AG20443 (cell line): ENCODE results near the gene DMPK.
"Not testable (repeated sequence)": the region's sequence is repeated elsewhere in the genome, so short reads cannot be mapped to it uniquely, and the experiment has no call there.

ENCODE experiments used
- DNase-seq: peaks from one replicate; pipeline ENCODE4 v3.0.0; 2012; ENCODE audit warnings: low spot score, mixed read lengths

The DMPK gene

DNA sequence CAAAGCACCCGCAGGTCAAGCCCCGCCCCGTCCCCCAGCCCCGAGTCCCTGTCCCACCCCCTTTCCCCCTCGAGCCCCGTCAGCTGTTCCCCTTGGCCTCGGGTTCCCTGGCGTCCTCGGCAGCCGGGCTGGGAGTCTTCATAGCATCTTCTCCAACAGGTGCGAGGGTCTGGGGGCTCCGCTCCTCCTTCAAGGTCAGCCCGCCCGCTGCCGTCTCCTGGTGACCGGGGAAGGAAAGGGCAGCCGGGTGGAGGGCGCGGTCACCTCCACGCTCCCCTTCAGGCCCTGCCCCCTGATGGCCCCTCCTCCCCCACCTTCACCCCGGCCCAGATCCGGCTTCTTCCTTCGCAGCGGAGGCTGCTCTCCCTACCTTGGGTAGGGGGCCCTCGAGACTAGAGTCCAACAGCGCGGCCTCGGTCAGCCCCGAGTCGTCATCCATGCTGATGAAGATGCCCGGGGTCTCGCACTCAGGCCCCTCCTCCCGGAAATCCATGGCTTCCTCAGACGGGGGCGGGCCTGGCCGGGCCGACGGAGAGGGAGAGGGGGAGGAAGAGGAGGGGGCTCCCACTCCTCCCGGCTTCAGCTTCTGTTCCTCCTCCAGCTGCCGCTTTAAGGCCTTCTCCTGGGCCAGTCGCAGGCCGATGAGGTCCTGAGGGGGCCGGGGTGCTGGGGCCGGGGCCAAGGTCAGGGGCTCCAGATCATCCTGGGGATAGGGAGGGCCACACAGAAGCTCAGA is 33.4 kb upstream of the DMPK start:
- DNase-seq, result no peak

DNA sequence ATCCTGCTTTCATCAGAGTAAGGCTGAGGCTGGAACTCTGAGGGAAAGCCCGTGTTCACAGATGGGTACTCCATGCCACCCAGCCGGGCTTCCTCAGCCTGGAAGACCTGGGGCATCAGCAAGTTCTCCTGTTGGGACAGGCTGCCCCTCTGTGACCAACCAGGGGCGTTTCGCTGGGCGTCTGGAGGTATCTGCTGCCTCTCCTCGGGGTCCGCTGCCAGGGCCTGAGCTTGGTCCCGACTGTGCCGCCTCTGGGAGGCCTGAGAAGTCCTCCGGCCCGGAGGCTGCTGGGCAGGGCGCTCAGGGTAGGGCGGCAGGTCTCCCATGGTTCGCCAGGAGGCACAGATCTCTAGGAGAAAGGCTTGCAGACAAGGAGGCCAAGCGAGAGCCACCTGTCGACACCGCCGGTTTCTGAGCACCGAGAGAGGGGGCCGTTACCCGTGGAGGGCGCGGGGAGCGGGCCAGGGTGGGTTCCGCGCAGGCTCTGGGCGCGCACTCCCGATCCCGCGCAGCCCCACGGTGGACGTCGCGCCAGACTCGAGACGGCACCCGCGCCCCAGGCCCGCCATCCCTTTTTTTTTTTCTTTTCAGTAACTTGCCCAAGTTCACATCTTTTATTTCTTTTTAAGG is 32.7 kb upstream of the DMPK start, which contains the start of gene RSPH6A:
Gene RSPH6A (minus strand): TSS at position 458 of the 630 bp plus-strand sequence. CDS start 132 bp downstream, at position 326.
- DNase-seq, result no peak

DNA sequence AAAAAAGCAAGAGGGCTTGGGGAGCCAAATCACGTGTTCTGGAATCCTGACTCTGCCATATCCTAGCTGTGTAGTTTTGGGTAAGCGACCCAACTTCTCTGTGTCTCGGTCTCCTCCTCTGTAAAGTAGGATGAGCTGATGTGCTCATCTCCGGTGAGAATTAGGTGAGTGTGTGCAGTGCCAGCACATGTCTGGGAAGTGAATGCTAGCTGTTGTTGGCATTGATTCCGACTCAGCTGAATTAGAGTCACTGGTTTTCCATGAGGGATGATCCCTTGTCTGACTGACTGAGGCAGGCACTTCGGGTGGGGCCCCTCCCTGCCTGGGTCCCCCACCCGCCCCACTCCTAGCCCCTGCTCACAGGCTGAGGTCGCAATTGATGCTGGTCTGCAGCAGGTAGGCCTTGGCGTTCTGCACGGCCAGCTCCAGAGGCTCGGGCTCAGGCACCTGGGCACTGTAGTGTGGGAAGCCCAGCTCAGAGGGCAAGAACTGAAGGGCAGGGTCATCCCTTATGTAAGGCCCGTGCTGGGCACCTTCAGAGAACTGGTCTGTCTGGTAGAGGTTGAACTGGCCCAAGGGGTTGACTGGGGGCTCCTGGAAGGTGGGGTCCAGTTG is 32.0 kb upstream of the DMPK start:
- DNase-seq, result peak; percentile 70

DNA sequence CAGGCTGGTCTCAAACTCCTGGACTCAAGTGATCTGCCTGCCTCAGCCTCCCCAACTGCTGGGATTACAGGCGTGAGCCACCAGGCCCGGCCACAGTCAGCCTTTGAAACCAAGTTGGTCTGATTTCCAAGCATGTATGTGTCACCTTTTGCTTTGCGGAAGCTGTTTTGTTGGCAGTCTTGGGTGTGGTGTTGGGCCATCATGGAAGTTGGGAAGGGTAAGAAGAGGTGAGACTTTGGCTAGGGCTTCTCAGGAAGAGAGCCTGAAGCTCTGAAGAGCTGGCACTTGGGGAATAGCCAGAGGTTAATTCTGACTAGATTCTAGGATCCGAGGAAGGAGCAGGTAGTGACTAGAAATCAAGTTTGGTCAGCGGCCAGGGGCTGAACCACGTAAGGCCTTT is 30.0 kb upstream of the DMPK start:
- DNase-seq, result no peak

DNA sequence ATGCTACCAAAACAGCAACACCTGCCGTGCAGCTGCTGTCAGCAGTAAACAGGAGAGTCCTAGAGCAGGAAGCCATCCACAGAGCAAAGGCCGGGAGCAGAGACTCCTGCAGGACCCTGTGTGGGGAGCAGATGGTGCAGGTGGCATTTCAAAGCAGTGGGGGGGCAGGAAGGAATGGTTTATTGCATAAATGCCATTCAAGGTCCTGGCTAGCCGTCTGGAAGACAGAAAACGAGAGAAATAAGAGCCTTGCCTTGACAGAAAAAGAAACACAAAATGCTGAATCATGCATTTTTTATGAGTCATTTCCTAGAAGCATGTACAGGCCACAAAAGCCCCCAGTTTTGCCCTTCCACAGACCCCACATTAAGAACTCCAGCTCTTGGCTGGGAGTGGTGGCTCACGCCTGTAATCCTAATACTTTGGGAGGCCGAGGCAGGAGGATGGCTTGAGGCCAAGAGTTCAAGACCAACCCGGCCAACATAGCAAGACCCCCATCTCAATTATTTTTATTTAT is 27.4 kb upstream of the DMPK start:
- no peak for DNase-seq

DNA sequence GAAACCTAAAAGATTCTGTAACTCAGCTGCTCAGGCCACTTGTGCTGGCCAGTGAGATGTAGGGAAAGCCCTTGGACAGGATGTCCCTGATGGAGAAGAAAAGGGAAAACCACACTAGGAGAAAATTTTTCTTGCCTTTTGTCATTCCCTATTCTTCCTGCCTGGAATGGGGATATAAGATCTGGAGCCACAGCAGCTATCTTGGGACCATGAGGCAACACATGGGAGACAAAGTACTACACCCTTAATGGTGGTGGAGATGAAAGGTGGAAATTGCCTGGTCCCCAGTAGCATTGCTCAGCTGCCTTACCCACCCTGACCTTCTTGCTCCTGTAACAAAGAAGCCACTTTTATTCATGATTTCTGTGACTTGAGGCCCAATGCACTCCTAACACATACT is 23.4 kb upstream of the DMPK start:
- DNase-seq, result no peak

DNA sequence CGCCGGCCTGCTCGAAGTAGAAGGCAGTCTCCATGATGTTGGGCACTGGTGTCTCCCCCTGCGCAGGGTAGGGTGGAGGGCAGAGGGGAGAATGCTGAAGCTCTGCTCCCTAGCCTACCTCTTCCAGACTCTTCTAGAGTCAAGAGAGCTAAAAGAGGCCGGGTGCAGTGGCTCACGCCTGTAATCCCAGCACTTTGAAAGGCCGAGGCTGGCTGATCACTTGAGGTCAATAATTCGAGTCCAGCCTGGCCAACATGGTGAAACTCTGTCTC is 22.6 kb upstream of the DMPK start:
- DNase-seq, result no peak

DNA sequence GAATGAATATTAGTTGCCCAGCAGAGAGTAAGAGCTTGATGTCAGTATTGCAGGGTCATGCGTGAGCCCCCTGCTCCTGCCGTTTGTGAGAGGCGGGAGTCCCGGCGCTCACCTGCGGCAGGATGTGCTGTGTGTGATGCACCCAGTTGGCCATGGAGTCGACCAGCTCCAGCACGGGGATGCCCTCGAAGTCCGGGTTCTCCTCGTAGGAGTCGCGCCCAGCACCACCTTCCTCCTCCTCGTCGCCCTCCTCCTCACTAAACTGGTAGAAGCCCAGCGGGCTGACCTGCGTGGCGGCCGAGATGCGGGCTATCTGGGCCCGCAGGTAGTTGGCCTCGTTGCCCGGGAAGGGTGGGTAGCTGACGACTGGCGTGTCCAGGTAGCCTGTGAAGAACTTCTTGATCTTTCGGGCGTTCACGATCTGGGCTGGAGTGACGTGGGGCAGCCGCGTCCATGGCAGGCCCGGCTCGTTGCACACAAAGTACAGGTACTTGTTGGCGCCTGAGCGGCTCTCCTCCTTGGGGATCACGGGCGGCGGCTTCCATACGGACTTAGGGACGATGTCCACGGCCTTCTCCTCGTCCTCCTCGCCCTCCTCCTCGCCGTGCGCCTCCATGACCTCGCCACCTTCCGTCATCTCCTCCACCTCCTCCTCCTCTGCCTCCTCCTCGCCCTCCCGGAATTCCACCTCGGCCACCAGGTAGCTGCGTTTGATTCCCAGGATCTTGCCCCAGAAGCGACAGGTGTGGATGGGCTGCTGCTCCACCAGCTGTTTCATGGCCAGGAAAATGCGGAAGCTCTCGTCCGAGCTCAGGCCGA is 22.1 kb upstream of the DMPK start:
- DNase-seq, result no peak

DNA sequence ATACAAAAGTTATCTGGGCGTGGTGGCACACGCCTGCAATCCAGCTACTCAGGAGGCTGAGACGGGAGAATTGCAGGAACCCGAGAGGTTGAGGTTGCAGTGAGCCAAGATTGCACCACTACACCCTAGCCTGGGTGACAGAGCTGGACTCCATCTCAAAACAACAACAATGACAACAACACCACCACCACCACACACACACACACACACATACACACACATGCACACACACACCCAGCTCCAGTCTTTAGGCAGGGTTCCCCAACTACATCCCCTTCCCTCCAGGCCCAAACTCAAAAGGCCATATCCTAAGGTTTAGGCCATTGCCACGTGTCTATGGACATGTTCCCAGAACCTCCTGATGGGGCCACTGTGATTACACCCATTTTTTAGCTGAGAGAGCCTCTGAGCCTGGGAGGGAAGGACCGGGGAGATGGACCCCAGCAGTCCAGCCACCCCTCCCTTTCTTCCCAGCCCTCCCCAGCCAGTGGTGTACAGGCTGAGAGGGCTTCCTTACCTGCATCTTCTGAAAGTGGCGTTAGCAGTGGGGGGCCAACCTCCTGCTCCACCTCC is 19.4 kb upstream of the DMPK start:
- DNase-seq, result no peak

DNA sequence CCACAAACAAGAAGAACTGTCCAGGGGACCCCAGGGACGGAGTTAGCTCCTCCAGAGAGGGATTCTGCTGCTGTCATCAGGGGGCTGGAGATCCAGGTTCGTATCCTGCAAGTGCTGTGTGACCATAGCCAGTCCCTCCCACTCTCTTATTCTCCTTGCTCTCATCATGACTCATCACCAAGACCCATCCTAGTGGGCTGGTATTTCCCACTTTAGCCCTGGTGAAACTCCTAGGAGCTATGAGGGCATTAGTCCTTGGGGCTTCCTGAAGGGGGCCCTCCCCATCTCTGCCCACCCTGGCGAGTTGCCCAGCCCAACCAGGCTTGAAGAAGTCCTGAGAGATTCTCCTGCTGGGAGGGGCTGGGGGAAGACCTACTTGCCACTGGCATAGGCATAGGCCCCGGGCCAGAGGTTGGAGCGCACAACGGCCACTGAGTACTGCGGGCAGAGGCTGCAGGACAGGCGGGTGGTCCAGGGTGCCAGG is 17.8 kb upstream of the DMPK start:
- no peak for DNase-seq

DNA sequence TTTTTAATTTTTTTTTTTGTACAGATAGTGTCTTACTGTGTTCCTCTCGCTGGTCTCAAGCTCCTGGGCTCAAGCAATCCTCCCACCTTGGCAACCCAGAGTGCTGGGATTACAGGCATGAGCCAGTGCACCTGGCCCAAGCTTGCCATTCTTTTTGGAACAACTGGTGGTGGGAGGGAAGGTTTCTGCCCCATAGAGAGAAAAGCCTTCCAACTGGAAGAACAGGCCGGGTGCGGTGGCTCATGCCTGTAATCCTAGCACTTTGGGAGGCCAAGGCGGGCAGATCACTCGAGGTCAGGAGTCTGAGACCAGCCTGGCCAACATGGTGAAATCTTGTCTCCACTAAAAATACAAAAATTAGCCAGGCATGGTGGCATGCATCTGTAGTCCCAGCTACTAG is 17.3 kb upstream of the DMPK start:
- not testable (repeated sequence) for DNase-seq

DNA sequence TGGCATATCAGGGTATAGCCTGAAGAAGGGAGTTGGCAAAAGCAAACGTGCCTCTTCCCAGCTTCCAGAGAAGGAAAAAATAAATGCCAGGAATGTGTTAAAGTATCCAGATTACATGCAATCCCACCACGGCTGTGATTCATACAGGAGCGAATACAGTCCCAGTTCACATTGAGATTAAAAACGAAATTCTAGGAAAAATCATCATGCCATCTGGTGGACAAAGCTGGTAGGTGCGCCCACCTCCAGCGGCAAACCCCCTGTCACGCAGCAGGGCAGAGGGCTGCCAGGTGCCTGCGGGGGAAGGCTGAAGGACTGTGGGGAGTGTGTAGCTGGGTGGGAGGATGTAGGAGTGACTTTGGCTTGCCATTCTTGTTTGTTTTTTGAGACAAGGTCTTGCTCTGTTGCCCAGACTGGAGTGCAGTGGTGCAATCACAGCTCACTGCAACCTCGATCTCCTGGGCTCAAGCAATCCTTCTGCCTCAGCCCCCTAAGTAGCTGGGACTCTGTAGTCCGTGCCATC is 16.8 kb upstream of the DMPK start:
- DNase-seq, result peak; percentile 89

DNA sequence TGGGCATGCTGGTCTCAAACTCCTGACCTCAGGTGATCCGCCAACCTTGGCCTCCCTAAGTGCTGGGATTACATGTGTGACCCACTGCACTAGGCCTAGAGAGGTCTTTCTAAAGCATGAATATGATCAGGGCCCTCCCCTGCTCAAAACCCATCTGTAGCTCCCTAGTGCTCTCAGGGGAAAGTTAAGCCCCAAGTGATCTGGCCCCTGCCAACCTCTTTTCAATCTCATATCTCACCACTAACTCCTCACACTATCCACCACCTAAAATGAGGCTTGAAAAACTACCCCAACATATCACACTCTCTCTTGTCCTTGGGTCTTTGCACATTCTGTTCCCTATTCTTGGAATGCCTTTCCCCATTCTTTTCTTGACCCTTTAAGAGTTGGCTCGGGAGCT is 12.3 kb upstream of the DMPK start:
- no peak for DNase-seq

DNA sequence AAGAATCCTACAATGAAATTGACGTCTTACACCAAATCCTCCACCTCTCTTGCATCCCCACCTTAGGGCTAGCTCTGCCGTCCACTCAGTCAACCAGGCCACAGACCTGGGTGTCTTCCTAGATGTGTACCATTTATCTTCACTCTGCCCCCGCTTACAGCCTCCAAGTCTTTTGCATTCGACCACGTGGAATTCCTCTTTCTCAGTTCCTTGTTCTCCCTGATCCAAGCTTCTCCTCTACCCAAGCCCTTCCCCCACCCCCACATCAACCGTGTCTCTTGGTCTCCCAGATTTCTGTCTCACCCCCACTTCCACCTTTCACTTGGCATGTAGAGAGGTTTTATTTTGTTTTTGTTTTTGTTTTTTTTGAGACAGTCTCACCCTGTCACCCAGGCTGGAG is 11.6 kb upstream of the DMPK start:
- no peak for DNase-seq

DNA sequence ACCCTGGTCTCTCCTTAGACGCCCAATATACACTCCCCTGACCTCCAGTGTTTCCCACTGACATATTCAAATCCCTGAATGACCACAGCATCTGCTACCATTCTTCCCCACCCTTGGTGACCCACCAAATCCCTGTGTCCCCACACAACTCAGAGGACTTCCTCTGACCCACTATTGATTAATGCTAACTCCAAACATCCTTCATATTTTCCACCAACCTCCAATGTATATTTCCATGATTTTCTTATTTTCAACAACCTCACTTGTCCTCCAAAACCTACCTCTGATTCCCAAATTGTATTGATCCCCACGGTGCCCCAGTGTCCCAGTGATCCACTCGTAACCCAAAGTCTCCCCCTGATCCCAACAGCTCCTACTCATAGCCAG is 10.9 kb upstream of the DMPK start:
- no peak for DNase-seq

DNA sequence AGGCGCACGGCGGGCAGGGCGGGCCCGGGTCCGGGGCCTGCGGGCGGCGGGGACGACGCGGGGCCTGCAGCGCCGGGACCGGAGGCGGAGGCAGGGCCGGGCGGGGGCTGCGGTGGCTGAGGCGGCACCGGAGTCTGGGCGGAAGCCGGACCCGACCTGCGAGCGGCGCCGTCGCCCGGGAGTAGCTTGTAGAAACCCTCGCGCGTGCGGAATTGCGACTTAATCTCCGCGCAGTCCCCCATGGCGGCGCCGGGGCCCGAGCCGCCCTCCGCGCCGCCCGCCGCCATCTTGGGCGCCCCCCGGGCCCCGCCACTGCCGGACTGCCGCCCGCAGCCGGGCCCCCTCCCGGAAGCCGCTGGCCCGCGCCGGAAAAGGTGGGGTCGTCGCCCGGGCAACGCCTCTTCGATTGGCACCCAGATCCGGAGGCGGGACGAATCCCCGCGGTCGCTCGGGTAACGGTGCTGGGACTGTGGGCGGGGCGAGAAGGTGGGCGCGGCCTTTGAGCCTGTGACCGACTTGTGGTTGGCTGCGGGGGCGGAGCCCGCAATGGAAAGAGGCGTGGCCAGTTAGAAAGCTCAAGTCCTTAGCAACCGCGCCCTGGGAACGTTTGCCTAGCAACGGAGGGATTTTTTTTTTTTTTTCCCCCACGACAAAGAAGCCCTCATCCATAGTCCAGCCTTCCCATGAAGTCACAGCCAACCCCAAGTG is 10.3 kb upstream of the DMPK start, which contains the start of gene DMWD:
Gene DMWD (minus strand): TSS at position 376 of the 708 bp plus-strand sequence. CDS start 89 bp downstream, at position 287.
- peak; percentile 97 for DNase-seq

DNA sequence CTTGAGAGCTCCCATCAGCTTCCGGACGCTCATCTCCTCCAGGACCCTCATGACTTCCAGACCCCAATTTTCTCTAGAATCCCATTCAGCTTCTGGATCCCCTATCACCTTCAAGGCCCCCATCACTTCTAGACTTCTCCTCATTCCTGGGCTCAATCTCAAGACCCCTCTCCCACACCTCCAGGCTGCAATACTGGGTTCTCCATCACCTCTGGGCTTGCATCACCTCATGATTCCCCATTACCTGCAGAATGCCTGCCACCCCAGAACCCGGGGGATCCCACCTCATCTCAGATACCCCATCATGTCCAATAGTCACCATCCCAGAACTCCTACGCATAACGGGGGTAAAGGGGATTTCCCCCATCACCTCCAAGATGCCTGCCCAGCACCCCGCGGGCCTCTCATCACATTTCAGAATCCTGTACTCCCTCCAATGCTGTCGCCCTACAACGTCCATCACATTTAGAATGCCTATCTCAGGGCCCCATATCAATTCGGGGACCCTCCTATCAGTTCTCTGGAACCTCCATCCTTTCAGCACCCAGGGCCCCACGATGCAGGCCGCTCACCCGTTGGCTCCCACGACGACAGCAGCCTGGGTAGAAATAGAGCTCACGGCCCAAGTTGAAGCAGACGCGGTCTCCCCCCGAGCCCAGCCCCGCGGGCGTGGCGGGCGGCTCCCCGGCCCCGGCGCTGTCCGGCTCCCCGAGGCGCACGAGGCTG is 9.6 kb upstream of the DMPK start:
- DNase-seq, result no peak

DNA sequence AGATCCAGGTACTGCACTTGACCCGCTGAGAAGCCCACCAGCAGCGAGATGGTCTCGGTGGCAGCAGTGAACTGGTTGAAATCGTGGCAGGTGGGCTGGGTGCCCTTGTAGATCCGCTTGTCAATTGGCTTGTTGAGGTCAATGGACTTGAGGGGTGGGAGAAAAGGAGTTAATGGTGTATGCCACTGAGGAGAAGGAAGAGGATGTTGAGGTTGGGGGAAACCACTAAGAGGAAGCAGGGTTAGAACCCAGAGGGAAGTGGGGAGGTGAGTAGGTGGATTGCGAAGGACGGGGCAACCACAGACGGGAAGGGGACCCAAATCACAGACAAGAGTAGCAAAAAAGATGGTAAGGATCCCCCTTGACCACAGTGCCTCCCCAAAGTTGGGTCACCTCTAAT is 8.7 kb upstream of the DMPK start:
- DNase-seq, result no peak

DNA sequence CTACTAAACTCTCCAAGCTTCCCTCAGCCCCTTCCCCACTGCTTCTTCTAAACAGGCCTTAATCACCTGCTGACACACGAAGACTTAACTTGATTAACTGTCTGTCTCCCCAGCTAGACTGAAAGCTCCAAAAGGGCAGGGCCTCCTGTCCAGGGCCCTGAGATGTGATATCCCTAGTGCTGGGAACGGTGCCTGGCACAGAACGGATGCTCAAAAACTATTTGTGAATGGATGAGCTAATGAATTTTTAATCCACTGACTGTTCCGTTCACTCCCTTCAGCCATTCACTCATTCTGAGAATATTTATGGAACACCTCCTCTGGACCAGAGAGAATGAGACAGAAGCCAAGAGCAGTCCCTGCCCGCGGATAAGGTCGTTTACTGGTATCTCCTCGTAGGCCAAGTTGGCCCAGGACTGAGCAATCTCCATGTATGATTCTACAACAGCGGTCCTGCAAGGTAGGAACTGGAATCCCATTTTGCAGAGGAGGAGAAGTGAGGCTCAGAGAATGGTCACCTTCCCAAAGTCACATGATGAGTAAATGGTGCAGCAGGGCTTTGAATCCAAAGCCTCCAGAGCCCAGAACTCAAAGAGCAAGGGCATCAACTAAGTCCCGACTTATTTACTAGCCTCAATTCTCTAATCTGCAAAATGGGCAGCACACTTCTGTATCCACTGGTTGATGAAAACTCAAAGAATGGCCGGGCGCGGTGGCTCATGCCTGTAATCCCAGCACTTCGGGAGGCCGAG is 6.9 kb upstream of the DMPK start:
- no peak for DNase-seq

DNA sequence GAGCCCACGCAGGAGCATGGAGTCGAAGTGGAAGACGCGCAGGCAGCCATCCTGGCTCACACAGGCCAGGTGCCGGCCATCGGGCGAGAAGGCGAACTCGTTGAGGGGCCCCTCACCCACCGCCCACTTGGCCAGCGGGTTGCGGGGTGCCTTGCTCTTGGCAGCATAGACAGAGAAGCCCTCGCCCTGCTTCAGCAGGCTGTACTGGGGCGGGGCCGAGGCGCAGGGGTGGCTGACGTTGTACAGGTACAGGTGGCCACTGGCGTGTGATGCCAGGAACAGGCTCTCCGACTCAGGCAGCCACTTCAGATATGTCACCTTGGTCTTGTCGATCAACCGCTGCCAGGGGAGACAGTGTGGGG is 4.2 kb upstream of the DMPK start:
- no peak for DNase-seq
